Naive B cell (primary cell): ENCODE data around the gene MED22. TPM values are rescaled to one million over a fixed set of nuclear protein-coding genes. Genes with fewer than 3 reads are reported as not detected.
"Not testable (repeated sequence)": the region's sequence is repeated elsewhere in the genome, so short reads cannot be mapped to it uniquely, and the experiment has no call there.

ENCODE experiments used
- ATAC-seq, 2 donors: fragments of 150-1000 bp; cut with Tn5 transposase; 2 replicates each; pipeline ENCODE4 v1.10.0; 2021; ENCODE audit warnings: low read depth in 2 of 2, mild to moderate bottlenecking in 2 of 2, moderate library complexity in 2 of 2
- DNase-seq: peaks from one replicate; pipeline ENCODE4 v3.0.0; 2022
- H3K27ac Mint-ChIP-seq, 6 donors: one replicate each; pipeline ENCODE4 v1.8.0; 2020 to 2022; ENCODE audit warnings: mild to moderate bottlenecking in 6 of 6, mixed read lengths in 6 of 6, moderate library complexity in 5 of 6, inconsistent platforms in 2 of 6
- H3K27me3 Mint-ChIP-seq, 3 donors: one replicate each; pipeline ENCODE4 v1.8.0; 2021 to 2022; ENCODE audit warnings: mixed read lengths in 3 of 3, mild to moderate bottlenecking in 1 of 3
- H3K36me3 Mint-ChIP-seq, 2 donors: one replicate each; pipeline ENCODE4 v1.8.0; 2020 to 2022; ENCODE audit warnings: mixed read lengths in 2 of 2, inconsistent platforms in 1 of 2, mild to moderate bottlenecking in 1 of 2
- H3K4me1 Mint-ChIP-seq, 3 donors: one replicate each; pipeline ENCODE4 v1.8.0; 2020 to 2022; ENCODE audit warnings: mixed read lengths in 3 of 3, inconsistent platforms in 1 of 3, mild to moderate bottlenecking in 1 of 3, moderate library complexity in 1 of 3
- H3K4me3 Mint-ChIP-seq, 8 donors: one replicate each; pipeline ENCODE4 v1.8.0; 2020 to 2022; ENCODE audit warnings: mild to moderate bottlenecking in 8 of 8, mixed read lengths in 8 of 8, moderate library complexity in 8 of 8, inconsistent platforms in 2 of 8
- H3K9me3 Mint-ChIP-seq, 7 donors: one replicate each; pipeline ENCODE4 v1.8.0; 2020 to 2022; ENCODE audit warnings: mixed read lengths in 7 of 7, mild to moderate bottlenecking in 5 of 7, inconsistent platforms in 2 of 7, moderate library complexity in 1 of 7
- polyA plus RNA-seq, 6 donors: library from polyadenylated mRNA; unstranded; fragments of 300-500 nt; fragmentation: Illumina TruSeq; gene quantifications; one replicate each; pipeline ENCODE4 v1.2.3, GENCODE V29; 2021; ENCODE audit warnings: low read depth in 6 of 6

MED22 gene
- polyA plus RNA-seq, 6 donors from 2014 or later, result 14.9 to 36.8 (median 20.2) TPM

DNA sequence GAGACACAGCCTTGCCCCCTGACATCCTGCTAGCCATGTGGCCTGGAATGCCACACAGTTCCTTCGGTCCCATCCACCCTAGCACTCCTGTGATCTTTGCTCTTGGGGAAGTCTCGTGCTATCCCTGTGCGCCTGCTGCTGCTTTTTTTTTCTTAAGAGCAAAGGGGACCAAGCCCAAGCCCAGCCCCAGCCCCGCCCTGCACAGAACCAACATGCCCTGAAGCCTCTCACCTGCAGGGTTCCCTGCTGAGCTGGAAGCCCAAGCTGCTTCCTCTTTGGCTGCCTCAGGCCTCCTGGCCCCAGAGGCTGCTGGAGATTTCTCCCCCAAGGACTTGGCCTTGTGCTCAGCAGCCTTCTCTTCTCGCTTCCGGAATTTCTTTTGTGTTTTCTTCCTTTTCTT is 13.8 kb downstream of the MED22 start:
- H3K4me1 Mint-ChIP-seq, result peaks cover 32 to 70% (median 58%) of the 10 kb centered on the region in 3 donors
- DNase-seq (no peak), ATAC-seq (no peak)
- H3K27ac Mint-ChIP-seq, result peak overlapping the region in 1 of 6 donors; percentile 54
- peak overlapping the region in 7 of 8 donors; percentile 9 to 98 (median 63) for H3K4me3 Mint-ChIP-seq
- no peaks in the 10 kb centered on the region for H3K27me3 Mint-ChIP-seq
- no peaks in the 10 kb centered on the region for H3K9me3 Mint-ChIP-seq
- H3K36me3 Mint-ChIP-seq, result peaks cover 5 to 10% of the 10 kb centered on the region in 2 donors

GRCh38 chr9:133333566-133333965 is 14.4 kb downstream of the MED22 start:
- H3K4me3 Mint-ChIP-seq, result peak overlapping the region in 5 of 8 donors; percentile 30 to 97 (median 63)
- peaks cover 0 to 7% of the 10 kb centered on the region in 2 donors for H3K36me3 Mint-ChIP-seq
- H3K9me3 Mint-ChIP-seq, result no peaks in the 10 kb centered on the region
- DNase-seq, result no peak
- peaks cover 33 to 67% (median 56%) of the 10 kb centered on the region in 3 donors for H3K4me1 Mint-ChIP-seq
- ATAC-seq, result no peak
- H3K27me3 Mint-ChIP-seq, result no peaks in the 10 kb centered on the region
- H3K27ac Mint-ChIP-seq, result no peak overlapping the region

DNA sequence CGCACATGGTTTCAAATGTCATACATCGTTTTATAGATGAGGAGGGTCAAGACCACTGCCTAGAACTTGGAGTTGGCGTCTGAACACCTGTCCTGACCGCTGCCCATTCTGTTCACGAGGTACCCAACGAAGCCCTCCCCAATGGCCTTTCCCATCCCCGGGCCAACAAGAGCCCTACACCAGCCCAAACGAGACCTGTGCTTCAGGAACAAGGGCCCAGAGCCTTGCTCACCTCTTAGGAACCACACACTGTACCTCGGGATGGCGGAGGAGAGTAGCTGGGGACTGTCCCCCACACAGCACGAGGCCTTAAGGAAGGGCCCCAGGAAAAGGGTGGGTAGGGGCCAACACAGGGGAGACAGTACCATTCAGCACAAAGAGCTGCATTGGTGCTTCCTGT is 14.9 kb downstream of the MED22 start:
- no peak for DNase-seq
- Mint-ChIP-seq H3K27me3 (no peaks in the 10 kb centered on the region), H3K4me1 (peaks cover 35 to 66% (median 56%) of the 10 kb centered on the region in 3 donors), H3K9me3 (no peaks in the 10 kb centered on the region), H3K36me3 (peaks cover 0 to 7% of the 10 kb centered on the region in 2 donors), H3K27ac (peak overlapping the region in 1 of 6 donors; percentile 62), H3K4me3 (peak overlapping the region in 4 of 8 donors; percentile 49 to 71 (median 58))
- ATAC-seq, result no peak

GRCh38 chr9:133332381-133332730 is 15.6 kb downstream of the MED22 start:
- no peaks in the 10 kb centered on the region for H3K9me3 Mint-ChIP-seq
- ATAC-seq (no peak), DNase-seq (no peak)
- H3K4me3 Mint-ChIP-seq, result peak overlapping the region in 1 of 8 donors; percentile 62
- H3K27me3 Mint-ChIP-seq, result no peaks in the 10 kb centered on the region
- peaks cover 0 to 7% of the 10 kb centered on the region in 2 donors for H3K36me3 Mint-ChIP-seq
- peaks cover 32 to 61% (median 56%) of the 10 kb centered on the region in 3 donors for H3K4me1 Mint-ChIP-seq
- peak overlapping the region in 1 of 6 donors; percentile 88 for H3K27ac Mint-ChIP-seq

DNA sequence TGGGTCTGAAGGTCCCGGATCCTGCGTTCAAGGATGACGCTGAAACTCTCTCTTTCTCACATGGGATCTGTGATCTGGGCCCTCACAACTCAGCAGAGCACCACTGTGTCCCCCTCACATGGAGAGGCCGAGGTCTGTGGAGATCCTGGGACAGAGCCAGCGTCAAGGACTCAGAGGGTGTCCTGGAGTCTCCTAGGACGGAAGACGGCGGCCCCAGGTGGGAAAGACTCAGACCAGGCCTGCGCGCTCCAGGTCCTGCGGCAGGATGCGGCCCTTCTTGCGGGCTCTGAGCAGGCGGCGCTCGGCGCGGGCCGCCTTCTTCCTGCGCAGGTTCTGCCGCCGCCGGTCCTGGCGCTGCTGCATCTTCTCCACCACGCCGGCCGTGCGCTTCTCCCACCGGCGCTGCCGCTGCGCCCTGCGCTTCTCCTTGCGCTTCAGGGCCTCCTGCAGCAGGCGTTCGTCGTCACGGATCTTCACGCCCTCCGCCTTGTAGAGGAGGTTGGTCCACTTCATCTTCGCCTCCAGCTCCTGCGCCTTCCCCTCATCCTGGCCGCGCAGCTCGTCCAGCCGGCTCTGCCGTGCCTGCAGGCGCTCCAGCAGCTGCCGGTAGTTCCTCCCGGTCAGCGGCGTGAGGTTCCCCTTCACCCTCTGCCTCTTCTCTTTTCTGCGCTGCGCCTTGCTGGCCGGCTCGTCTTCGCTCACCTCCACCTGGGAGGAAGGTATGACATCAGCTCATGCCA is 16.1 kb downstream of the MED22 start:
- DNase-seq, result no peak
- peak overlapping the region in 2 of 6 donors; percentile 44 to 88 for H3K27ac Mint-ChIP-seq

GRCh38 chr9:133331221-133331620 is 16.7 kb downstream of the MED22 start:
- ATAC-seq (no peak), DNase-seq (no peak)
- Mint-ChIP-seq H3K27me3 (no peaks in the 10 kb centered on the region), H3K27ac (peak overlapping the region in 1 of 6 donors; percentile 58), H3K4me1 (peaks cover 32 to 54% (median 45%) of the 10 kb centered on the region in 3 donors), H3K9me3 (no peaks in the 10 kb centered on the region), H3K36me3 (peaks cover 0 to 7% of the 10 kb centered on the region in 2 donors), H3K4me3 (peak overlapping the region in 1 of 8 donors; percentile 31)

More for the DNA sequence above, 16.1 kb downstream of the MED22 start:
- no peak for ATAC-seq
- Mint-ChIP-seq H3K4me1 (peaks cover 32 to 60% (median 51%) of the 10 kb centered on the region in 3 donors), H3K27me3 (no peaks in the 10 kb centered on the region), H3K9me3 (no peaks in the 10 kb centered on the region), H3K4me3 (no peak overlapping the region), H3K36me3 (peaks cover 0 to 7% of the 10 kb centered on the region in 2 donors)

DNA sequence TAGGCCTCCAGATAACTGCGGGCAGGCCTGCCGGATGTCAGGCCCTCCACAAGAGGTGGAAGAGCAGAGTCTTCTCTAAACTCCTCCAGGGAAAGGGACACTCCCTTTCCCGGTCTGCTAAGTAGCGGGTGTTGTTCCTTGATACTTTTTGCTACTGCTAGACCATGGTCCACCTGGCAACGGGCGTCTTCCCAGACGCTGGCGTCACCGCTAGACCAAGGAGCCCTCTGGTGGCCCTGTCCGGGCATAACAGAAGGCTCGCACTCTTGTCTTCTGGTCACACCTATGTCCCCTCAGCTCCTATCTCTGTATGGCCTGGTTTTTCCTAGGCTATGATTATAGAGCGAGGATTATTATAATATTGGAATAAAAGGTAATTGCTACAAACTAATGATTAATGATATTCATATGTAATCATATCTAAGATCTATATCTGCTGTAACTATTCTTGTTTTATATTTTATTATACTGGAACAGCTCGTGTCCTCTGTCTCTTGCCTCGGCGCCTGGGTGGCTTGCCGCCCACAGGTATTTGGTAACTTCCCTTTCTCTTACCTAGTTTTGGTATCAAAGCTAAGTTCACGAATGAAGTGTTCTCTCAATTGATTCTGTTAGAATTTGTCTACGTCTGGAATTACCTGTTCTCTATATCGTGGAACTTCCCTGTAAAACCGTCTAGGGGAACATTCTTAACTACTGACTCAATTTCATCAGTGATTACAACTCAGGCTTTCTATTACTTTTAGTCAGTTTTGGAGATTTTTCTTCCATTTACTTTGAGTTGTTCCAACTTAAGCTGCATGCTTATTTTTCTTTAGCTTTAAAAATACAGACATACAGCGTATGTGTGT is 18.4 kb downstream of the MED22 start:
- Mint-ChIP-seq H3K4me1 (peaks cover 21 to 38% (median 32%) of the 10 kb centered on the region in 3 donors), H3K27ac (peak overlapping the region in 3 of 6 donors; percentile 19 to 65 (median 24))
- H3K27me3 Mint-ChIP-seq, DNase-seq, ATAC-seq, H3K9me3 Mint-ChIP-seq, H3K4me3 Mint-ChIP-seq, H3K36me3 Mint-ChIP-seq: not testable (repeated sequence)

- peak overlapping the region in 3 of 6 donors; percentile 19 to 68 (median 44) for H3K27ac Mint-ChIP-seq
- no peak for DNase-seq
- H3K4me1 Mint-ChIP-seq, result peaks cover 19 to 27% (median 22%) of the 10 kb centered on the region in 3 donors
- H3K4me3 Mint-ChIP-seq, result no peak overlapping the region
- no peaks in the 10 kb centered on the region for H3K9me3 Mint-ChIP-seq
- peaks cover 0 to 7% of the 10 kb centered on the region in 2 donors for H3K36me3 Mint-ChIP-seq
- H3K27me3 Mint-ChIP-seq, result no peaks in the 10 kb centered on the region
- no peak for ATAC-seq
These were observed 20.0 kb downstream of the MED22 start for GRCh38 chr9:133327834-133328484.

DNA sequence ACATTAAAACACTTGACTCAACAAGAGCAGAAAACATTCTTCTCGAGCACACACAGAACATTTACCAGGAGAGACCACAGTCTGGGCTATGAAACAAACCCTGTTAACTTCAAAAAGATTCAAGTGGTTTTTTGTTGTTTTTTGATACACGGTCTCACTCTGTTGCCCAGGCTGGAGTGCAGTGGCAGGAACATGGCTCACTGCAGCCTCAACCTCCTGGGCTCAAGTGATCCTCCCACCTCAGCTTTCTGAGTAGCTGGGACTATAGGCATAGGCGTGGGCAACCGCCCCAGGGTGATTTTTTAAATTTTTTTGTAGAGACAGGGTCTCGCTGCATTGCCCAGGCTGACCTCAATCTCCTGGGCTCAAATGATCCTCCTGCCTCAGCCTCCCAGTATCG is 20.9 kb downstream of the MED22 start:
- H3K4me3 Mint-ChIP-seq, ATAC-seq, DNase-seq, H3K9me3 Mint-ChIP-seq, H3K36me3 Mint-ChIP-seq, H3K27me3 Mint-ChIP-seq: not testable (repeated sequence)
- Mint-ChIP-seq H3K4me1 (peaks cover 16 to 22% (median 20%) of the 10 kb centered on the region in 3 donors), H3K27ac (peak overlapping the region in 1 of 6 donors; percentile 11)

- Mint-ChIP-seq H3K36me3 (no peaks in the 10 kb centered on the region), H3K4me3 (no peak overlapping the region)
- no peak for DNase-seq
These were observed 23.8 kb downstream of the MED22 start for GRCh38 chr9:133323991-133324703.

DNA sequence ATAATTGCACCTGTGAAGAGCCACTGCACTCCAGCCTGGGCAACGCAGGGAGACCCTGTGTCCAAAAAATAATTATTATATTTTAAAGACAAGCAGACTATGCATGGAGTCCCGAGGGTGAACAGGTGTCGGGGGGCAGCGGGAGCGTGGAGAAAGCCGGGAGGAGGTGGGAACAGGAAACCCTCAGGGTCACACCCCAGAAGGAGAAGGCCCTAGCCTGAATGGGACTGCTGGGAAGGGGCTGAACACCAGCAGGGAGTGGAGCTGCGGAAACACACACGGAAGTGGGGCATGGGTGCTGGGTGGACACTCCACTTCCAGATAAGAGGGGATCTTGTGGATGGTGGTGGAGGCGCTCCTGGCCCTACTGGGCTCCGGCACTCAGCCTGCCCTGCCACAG is 24.7 kb downstream of the MED22 start:
- peaks cover 0 to 4% (median 0%) of the 10 kb centered on the region in 3 donors for H3K27me3 Mint-ChIP-seq
- no peak overlapping the region for H3K27ac Mint-ChIP-seq
- H3K9me3 Mint-ChIP-seq, result no peaks in the 10 kb centered on the region
- H3K4me3 Mint-ChIP-seq, result no peak overlapping the region
- ATAC-seq (no peak), DNase-seq (no peak)
- H3K4me1 Mint-ChIP-seq, result peaks cover 0 to 8% (median 3%) of the 10 kb centered on the region in 3 donors
- H3K36me3 Mint-ChIP-seq, result no peaks in the 10 kb centered on the region

More at GRCh38 chr9:133323991-133324703, 23.8 kb downstream of the MED22 start:
- no peak for ATAC-seq
- no peaks in the 10 kb centered on the region for H3K9me3 Mint-ChIP-seq
- H3K4me1 Mint-ChIP-seq, result peaks cover 1 to 13% (median 12%) of the 10 kb centered on the region in 3 donors
- H3K27me3 Mint-ChIP-seq, result peaks cover 0 to 4% (median 0%) of the 10 kb centered on the region in 3 donors
- peak overlapping the region in 1 of 6 donors; percentile 93 for H3K27ac Mint-ChIP-seq

- ATAC-seq (no peak), DNase-seq (no peak)
- Mint-ChIP-seq H3K9me3 (no peaks in the 10 kb centered on the region), H3K4me1 (peaks cover 0 to 3% (median 3%) of the 10 kb centered on the region in 3 donors), H3K27me3 (peaks cover 0 to 8% (median 0%) of the 10 kb centered on the region in 3 donors), H3K36me3 (no peaks in the 10 kb centered on the region), H3K4me3 (no peak overlapping the region), H3K27ac (no peak overlapping the region)
These were observed 25.2 kb downstream of the MED22 start for GRCh38 chr9:133322701-133323100.
